ENCODE data around the gene GBP1.

GBP1 gene

GRCh38 chr1:89100412-89100811, 35.4 kb upstream of the GBP1 start:
- no peak for DNase-seq (ENCODE audit: low read depth)
- H3K4me3 ChIP-seq (ENCODE audit: low read depth, low read length) = no peak overlapping the region
- no peak for TF ChIP-seq CTCF (IDR thresholded peaks at IDR 0.05; ENCODE audit: low read depth, low read length, missing control alignments)

DNA sequence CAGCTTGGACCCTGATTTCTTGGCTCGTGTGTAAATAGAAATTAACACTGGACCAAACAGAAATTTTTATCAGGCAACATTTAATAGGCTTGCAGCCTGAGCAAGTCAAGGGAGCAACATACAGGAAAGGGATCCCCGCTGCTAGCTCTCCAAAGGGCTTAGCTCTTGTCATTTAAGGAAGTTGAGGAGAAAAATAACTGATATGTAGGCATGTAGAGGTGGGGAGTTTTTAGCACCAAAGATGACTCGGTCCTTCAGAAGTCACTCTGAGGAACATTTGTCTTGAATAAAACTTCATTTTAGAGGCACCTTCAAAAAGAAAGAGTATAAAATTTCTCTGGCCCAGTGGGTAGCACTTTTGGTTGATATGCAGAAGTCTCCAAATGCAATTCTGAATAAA, 33.8 kb upstream of the GBP1 start:
- no peak overlapping the region for H3K4me3 ChIP-seq (ENCODE audit: low read depth, low read length)
- no peak for TF ChIP-seq CTCF (IDR thresholded peaks at IDR 0.05; ENCODE audit: low read depth, low read length, missing control alignments)
- no peak for DNase-seq (ENCODE audit: low read depth)

- DNase-seq (ENCODE audit: low read depth) = no peak
- no peak overlapping the region for H3K4me3 ChIP-seq (ENCODE audit: low read depth, low read length)
- TF ChIP-seq CTCF (IDR thresholded peaks at IDR 0.05; ENCODE audit: low read depth, low read length, missing control alignments) = no peak
Observed at GRCh38 chr1:89095737-89096136, 30.7 kb upstream of the GBP1 start.

DNA sequence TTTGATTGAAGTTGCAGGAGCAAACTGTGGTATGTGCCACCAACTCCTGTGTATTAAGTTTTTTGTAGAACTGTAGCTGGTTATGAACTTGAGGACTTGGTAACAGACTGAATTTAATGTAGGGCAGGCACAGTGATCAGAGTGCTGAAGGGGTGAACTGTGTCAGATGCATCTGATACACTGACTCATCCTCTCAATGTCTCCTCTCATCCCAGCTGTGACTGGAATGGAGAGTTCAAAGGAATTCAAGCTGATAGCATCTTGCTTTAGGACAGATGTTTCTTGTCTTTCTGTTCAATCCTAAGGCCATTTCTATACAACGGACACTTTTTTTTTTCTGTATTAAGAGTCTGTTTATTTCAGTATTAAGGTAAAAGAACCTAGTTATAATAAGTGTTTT, 25.0 kb upstream of the GBP1 start:
- no peak for DNase-seq (ENCODE audit: low read depth)
- no peak overlapping the region for H3K4me3 ChIP-seq (ENCODE audit: low read depth, low read length)
- no peak for TF ChIP-seq CTCF (IDR thresholded peaks at IDR 0.05; ENCODE audit: low read depth, low read length, missing control alignments)

- no peak for DNase-seq (ENCODE audit: low read depth)
- no peak for TF ChIP-seq CTCF (IDR thresholded peaks at IDR 0.05; ENCODE audit: low read depth, low read length, missing control alignments)
Observed at GRCh38 chr1:89088572-89088971, 23.6 kb upstream of the GBP1 start.

DNA sequence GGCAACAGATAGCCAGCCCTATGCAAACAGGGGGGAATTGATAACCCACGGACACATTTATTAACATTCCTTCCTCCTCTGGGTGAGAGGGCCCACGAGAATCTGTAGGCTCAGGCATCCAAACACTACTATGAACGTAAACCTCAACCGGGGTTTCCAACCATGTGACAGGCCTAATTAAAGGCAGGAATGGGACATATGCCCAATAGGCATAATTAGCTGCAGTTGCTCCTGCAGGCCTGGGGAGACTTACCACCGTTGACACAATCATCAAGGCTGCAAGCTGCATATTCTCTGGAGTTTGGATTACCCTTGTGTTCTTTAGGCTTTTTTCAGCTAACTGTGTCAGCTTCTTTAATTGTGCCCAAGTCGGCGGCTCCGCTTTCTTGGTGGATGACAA, 22.2 kb upstream of the GBP1 start:
- no peak for TF ChIP-seq CTCF (IDR thresholded peaks at IDR 0.05; ENCODE audit: low read depth, low read length, missing control alignments)
- no peak for DNase-seq (ENCODE audit: low read depth)
- H3K4me3 ChIP-seq (ENCODE audit: low read depth, low read length) = no peak overlapping the region

More at GRCh38 chr1:89088572-89088971, 23.6 kb upstream of the GBP1 start:
- no peak overlapping the region for H3K4me3 ChIP-seq (ENCODE audit: low read depth, low read length)

- H3K4me3 ChIP-seq (ENCODE audit: low read depth, low read length) = no peak overlapping the region
- no peak for DNase-seq (ENCODE audit: low read depth)
- peak; percentile 60 for TF ChIP-seq CTCF (IDR thresholded peaks at IDR 0.05; ENCODE audit: low read depth, low read length, missing control alignments)
Observed at GRCh38 chr1:89085781-89086180, 20.8 kb upstream of the GBP1 start.

Measured in GM12864 (cell line).